GM18502 (cell line): ENCODE data around the gene PROX1.

Source experiments
- ATAC-seq: cut with Tn5 transposase; IDR thresholded peaks from one replicate; pipeline ENCODE4 v1.9.1; 2021; ENCODE audit warnings: mild to moderate bottlenecking; ENCODE audit not compliant: unreplicated experiment, poor library complexity

The PROX1 gene

DNA sequence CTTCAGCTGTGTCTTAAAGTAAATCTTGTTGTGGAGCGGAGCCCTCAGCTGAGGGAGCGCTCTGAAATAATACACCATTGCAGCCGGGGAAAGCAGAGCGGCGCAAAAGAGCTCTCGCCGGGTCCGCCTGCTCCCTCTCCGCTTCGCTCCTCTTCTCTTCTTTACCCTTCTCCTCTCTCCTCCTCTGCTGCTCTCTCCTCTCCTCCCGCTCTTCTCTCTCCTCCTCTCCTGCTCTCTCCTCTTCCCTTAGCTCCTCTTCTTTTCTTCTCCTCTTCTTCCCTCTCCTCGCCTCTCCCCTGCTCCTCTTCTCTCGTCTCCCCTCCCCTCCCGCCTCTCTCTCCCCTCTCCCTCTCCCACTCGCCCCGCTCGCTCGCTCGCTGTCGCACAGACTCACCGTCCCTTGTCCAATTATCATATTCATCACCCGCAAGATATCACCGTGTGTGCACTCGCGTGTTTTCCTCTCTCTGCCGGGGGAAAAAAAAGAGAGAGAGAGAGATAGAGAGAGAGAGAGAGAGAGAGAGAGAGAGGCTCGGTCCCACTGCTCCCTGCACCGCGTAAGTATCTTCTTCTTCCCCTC is at the start of gene PROX1:
Gene PROX1 (plus strand): TSS at position 47 of the 580 bp plus-strand sequence. CDS start 8,563 bp downstream, outside the sequence.
- peak; percentile 33 for ATAC-seq

DNA sequence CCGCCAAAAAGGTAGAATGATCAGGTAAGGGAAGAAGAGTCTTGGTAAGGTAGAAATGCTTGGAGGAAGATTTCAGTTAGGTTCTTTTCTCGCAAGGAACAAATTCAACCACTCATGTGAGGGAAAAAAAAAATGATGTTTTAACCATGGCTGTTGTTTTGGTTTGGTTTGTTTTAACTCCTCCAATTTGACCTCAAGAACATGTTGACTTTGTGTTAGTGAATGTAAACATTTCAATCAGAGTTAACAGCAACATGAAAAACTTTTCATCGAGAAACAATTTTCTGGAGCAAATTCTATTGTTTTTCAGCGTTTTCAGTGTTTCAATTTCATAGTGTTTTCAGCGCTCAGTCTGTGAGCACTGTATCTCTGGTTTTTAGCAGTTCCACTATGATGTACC is 49.0 kb upstream of the PROX1 start:
- no peak for ATAC-seq

DNA sequence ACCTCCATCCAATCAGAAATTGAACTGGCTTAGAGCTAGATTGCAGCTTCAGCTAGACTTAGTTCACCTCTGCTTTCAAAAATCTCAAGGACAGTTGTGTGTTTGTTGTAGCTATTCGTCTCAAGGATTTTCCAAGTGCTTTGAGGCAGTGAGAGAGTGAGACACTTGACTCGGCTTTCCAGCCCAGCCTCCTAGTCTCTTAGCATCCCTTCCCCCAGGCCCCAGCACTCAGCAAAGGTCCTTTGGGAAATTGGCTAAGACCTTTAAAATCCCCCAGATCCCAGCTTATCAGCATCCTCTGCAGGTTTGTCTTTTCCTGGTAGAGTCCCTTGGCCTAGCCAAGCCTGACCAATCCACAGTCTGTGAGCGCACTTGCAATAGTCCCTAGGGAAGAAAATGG is 47.9 kb upstream of the PROX1 start:
- no peak for ATAC-seq

DNA sequence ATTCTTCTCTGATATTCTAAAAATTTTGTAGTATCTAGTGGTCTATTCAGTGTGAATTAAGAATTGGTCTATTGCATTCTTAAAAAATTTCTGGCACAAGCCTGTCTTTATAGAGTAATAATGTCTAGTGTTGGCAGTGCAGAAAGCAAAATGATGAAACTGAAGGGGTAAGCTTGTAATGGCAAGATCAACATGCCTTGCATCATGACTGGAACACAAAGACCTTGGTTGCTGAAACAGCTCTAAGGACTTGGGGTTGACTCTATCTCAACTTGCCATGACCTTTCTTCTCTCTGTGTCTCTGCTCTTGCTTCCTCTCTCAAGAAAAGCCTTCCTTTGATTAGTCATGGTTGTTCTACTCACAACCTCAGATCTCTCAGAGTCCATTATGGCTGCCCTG is 46.8 kb upstream of the PROX1 start:
- no peak for ATAC-seq

- ATAC-seq: no peak
These were observed 45.7 kb upstream of the PROX1 start for GRCh38 chr1:213942061-213942460.

DNA sequence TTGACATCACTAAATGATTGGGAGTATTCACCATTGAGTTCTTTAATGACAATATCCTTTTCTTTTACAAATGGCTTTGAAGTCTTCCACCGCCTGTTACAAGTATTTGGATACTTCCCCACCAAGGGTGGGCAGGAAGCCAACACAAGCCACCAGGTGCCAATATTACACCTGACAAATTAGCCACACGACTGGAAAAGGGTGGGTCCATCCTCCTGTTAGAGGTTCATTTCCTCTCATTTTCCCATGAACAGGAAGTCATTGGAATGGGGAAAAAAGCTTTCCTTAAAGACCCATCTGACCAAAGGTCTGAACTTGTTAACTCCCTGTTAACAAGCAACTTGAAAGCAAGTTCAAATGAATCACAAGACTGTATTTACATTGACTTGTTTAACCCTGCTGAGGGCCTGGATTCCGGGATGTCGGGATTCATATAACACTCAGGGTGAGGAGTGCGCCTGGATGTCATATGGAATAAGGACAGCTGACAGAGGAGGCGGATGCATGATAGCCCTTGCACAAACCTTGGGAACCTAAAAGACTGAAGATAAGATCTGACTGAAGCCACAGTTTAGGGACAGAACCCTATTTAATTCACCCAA is 40.5 kb upstream of the PROX1 start:
- no peak for ATAC-seq

DNA sequence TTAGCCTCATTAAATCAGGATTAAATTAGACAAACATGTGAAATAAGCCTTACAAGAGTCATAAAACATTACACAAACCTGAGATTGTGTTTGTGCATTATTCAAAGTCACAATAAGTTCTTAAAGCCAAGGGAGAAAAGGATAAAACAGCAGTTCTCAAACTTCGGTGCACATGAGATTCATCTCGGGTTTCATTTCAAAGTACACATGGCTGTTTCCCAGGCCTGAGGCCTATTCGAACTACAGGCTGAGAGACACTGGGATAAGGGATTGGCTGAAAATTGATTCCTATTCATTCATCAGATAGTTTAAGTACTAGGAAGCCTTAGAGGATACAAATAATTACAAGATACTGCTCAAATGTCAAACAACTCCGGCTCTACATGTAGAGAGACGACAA is 35.9 kb upstream of the PROX1 start:
- ATAC-seq: no peak

DNA sequence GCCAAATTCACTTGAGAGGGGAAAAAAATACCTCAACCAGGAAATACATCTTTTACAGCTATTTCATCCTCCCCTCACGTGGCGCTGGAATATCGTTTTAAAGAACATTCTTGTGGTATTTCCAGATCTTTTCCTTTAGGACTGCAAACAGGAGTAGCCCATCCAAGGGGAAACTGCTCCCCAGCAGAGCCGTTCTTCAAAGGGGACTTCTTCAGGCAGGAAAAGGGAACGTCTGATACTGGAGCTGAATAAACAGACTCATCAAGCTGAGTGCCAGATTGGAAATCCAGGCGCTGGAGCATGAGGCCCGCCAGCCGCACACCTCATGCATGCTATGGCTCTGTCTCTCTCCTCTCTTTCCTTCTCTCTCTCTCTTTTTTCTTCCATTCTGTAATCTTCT is 34.0 kb upstream of the PROX1 start:
- ATAC-seq: no peak

- no peak for ATAC-seq
These were observed 31.4 kb upstream of the PROX1 start for GRCh38 chr1:213956295-213956770.

- no peak for ATAC-seq
These were observed 29.4 kb upstream of the PROX1 start for GRCh38 chr1:213958346-213958745.

GRCh38 chr1:213960963-213961362 is 26.8 kb upstream of the PROX1 start:
- ATAC-seq: no peak

DNA sequence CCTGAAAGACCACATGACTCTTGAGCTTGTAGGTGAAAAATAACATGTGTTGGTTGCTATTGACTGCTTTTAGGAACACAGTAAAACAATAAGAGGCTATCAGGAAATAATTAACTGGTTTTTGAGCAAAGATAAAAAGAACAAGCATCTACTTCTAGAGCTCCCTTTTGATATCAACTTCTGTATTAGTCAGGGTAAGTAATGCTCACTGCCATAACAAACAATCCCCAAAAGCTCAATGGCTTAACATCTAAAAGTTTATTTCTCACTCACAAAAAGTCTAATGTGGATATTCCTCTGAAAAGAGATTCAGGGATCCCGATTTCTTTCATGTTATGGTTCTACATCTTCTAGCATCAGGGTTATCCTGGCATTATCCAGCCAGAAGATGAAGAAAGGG is 25.3 kb upstream of the PROX1 start:
- ATAC-seq: no peak

DNA sequence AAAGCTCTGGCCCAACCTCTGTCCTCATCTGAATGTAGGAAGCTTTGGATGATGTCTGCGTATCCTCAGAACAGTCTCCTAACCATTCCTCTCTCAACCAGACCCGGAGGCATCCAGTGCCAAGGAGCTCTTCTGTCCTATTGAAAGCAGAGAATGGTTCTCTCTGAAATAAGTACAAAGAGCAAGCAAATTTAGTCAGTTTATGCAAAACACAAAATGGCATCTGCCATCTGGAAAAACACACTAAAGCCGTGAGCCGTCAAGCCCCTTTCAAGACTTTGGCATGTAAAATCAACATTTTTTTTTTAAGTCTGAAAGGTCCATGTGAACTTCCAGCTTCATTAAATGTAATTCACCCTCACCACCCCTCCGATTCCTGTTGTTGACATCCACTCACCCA is 21.7 kb upstream of the PROX1 start:
- ATAC-seq: no peak

- ATAC-seq: no peak
These were observed 19.5 kb upstream of the PROX1 start for GRCh38 chr1:213968146-213968825.

- no peak for ATAC-seq
These were observed 17.7 kb upstream of the PROX1 start for GRCh38 chr1:213969958-213970555.

DNA sequence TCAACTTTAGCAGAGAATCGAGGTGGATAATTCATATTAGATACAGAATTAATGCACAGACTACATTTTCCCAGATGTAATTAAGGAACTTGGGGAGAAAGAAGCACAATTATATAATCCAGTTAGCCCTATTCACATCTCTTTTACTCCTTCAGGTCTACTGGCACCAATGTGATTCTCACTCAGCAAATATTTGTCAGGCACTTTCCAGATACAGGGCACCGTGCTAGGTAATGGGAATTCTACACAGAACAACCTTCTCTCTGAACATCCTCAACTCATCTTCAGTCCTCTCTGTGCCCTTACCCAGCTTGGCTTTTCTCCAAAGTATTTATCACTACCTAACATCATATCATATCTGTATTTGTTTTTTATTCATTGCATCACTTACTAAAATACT is 15.6 kb upstream of the PROX1 start:
- ATAC-seq: no peak

GRCh38 chr1:213973129-213973528 is 14.6 kb upstream of the PROX1 start:
- ATAC-seq: no peak

GRCh38 chr1:213976665-213977485 is 10.9 kb upstream of the PROX1 start:
- ATAC-seq: no peak

DNA sequence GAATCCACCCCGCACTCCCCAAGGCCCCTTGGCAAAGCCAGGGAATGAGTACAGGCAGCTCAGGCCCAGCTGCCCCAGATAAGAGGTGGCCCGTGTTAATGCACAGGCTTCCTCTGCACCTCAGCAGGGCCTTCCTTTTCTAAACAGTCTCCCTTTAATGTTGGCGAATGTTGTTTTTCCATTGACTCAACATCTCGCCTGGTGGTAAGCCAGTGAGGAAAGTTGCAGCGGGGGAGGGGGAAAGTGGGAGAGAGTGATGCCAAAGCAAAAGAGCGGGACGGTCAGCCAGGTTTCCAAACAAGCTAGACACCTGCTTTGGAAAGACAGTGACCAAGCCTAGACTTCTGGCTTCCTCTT is 10.3 kb upstream of the PROX1 start:
- ATAC-seq: no peak

- no peak for ATAC-seq
These were observed 9.9 kb upstream of the PROX1 start for GRCh38 chr1:213977909-213978308.
